GM10248 (cell line): ENCODE measurements around the gene OR56B1.

ENCODE experiments used
- CTCF ChIA-PET: fragments of 300-600 bp; sonication (Branson Sonifier 250); formaldehyde crosslinking; extraction: SDS; loops from one replicate; lab custom pipeline; 2021; ENCODE audit warnings: antibody characterized with exemption; lab: Yijun Ruan, JAX
- POLR2A ChIA-PET: fragments of 350-650 bp; sonication (Branson Sonifier 250); formaldehyde crosslinking; extraction: SDS; loops from one replicate; lab custom pipeline; 2020; ENCODE audit warnings: antibody characterized with exemption; lab: Yijun Ruan, JAX
- DNase-seq: peaks from one replicate; pipeline ENCODE4 v3.0.0; 2012; ENCODE audit errors: extremely low spot score
- CTCF ChIP-seq: IDR thresholded peaks from 2 replicates; pipeline ENCODE4 v1.5.1; 2012; ENCODE audit warnings: mild to moderate bottlenecking, low read depth; ENCODE audit errors: extremely low read depth, missing control alignments, control extremely low read depth

Gene OR56B1

GRCh38 chr11:5738431-5738830, 2.2 kb downstream of the OR56B1 start:
- POLR2A ChIA-PET = no interaction called here
- no peak for TF ChIP-seq CTCF
- no peak for DNase-seq
- CTCF ChIA-PET = no interaction called here

- TF ChIP-seq CTCF = no peak
- no peak for DNase-seq
- ChIA-PET CTCF (no interaction called here), POLR2A (no interaction called here)
Measured at GRCh38 chr11:5746614-5747013, 10.4 kb downstream of the OR56B1 start.

- no peak for TF ChIP-seq CTCF
- ChIA-PET POLR2A (no interaction called here), CTCF (no interaction called here)
- no peak for DNase-seq
Measured at GRCh38 chr11:5749836-5750235, 13.6 kb downstream of the OR56B1 start.

GRCh38 chr11:5753943-5754342, 17.7 kb downstream of the OR56B1 start, which contains the start of gene OR52N4:
TSS of gene OR52N4 (plus strand) at chr11:5754243. CDS start at chr11:5754741, 498 bp downstream.
- ChIA-PET POLR2A (no interaction called here), CTCF (no interaction called here)
- no peak for DNase-seq
- no peak for TF ChIP-seq CTCF

- DNase-seq = no peak
- CTCF ChIA-PET = no interaction called here
- POLR2A ChIA-PET = interaction anchor here (0.6 kb wide), 1 partner anchor 73 kb away, joined by 4 read pairs; no protein-coding TSS in a partner anchor
- TF ChIP-seq CTCF = no peak
Measured at GRCh38 chr11:5767056-5767455, 30.8 kb downstream of the OR56B1 start.

GRCh38 chr11:5783255-5783654, 47.0 kb downstream of the OR56B1 start, which contains the start of gene OR52N5:
TSS of gene OR52N5 (minus strand) at chr11:5783355. CDS start at chr11:5778634, 4,721 bp downstream.
- no peak for TF ChIP-seq CTCF
- ChIA-PET POLR2A (no interaction called here), CTCF (interaction anchor here (1.2 kb wide), 1 partner anchor 49 kb away, joined by 3 read pairs; no protein-coding TSS in a partner anchor)
- no peak for DNase-seq
